Activated CD4-positive, alpha-beta T cell treated with anti-CD3 and anti-CD28 coated beads for 36 hours (primary cell): ENCODE data around the gene ETAA1. TPM values are rescaled to one million over a fixed set of nuclear protein-coding genes. Genes with fewer than 3 reads are reported as not detected.

Source experiments
- ATAC-seq: fragments of 200-7000 bp; cut with Tn5 transposase; one replicate; pipeline ENCODE4 v1.10.0; 2021; ENCODE audit warnings: mild to moderate bottlenecking, moderate library complexity
- CTCF ChIA-PET: fragments of 350-600 bp; sonication (Branson Sonifier 250); formaldehyde crosslinking; loops from one replicate; lab custom pipeline; 2021; ENCODE audit warnings: antibody characterized with exemption; lab: Charles Lee
- POLR2A ChIA-PET: fragments of 350-600 bp; sonication (Branson Sonifier 250); formaldehyde crosslinking; loops from one replicate; lab custom pipeline; 2021; ENCODE audit warnings: antibody characterized with exemption, inconsistent platforms; lab: Charles Lee
- DNase-seq: peaks from one replicate; pipeline ENCODE4 v3.0.0-alpha.2; 2020
- H3K27ac Mint-ChIP-seq: one replicate; pipeline ENCODE4 v1.8.0; 2021; ENCODE audit warnings: mixed read lengths
- H3K27me3 Mint-ChIP-seq: one replicate; pipeline ENCODE4 v1.8.0; 2021; ENCODE audit warnings: mixed read lengths
- H3K36me3 Mint-ChIP-seq: one replicate; pipeline ENCODE4 v1.8.0; 2021; ENCODE audit warnings: low read depth, mixed read lengths
- H3K4me1 Mint-ChIP-seq: one replicate; pipeline ENCODE4 v1.8.0; 2021; ENCODE audit warnings: mixed read lengths
- H3K4me3 Mint-ChIP-seq: one replicate; pipeline ENCODE4 v1.8.0; 2021; ENCODE audit warnings: mild to moderate bottlenecking, moderate library complexity, mixed read lengths
- H3K9me3 Mint-ChIP-seq: one replicate; pipeline ENCODE4 v1.8.0; 2021; ENCODE audit warnings: low read depth, mixed read lengths
- intact Hi-C, 2 experiments: fragments of 100-400 bp; cut with DNase I in 1 of 2; cut with micrococcal nuclease in 1 of 2; formaldehyde crosslinking; loops; one replicate each; pipeline versions ENCODE4 v1.14.2 to v1.15.1; 2022 to 2024; cut with DNase I, micrococcal nuclease
- total RNA-seq, 2 experiments: library from RNA; stranded (reverse); gene quantifications; one replicate each; pipeline ENCODE4 v1.2.3, GENCODE V29; 2021

Gene ETAA1
- total RNA-seq, 2 experiments from 2014 or later: 13.7 to 17.1 TPM

- H3K9me3 Mint-ChIP-seq: no peaks in the 10 kb centered on the region
- H3K27ac Mint-ChIP-seq: no peak overlapping the region
- POLR2A ChIA-PET: no interaction called here
- DNase-seq (no peak), ATAC-seq (no peak)
- intact Hi-C loops: no loop called here
- H3K4me1 Mint-ChIP-seq: no peaks in the 10 kb centered on the region
- H3K27me3 Mint-ChIP-seq: peaks cover 24% of the 10 kb centered on the region
- no peak overlapping the region for H3K4me3 Mint-ChIP-seq
- H3K36me3 Mint-ChIP-seq: no peaks in the 10 kb centered on the region
- CTCF ChIA-PET: no interaction called here
These were observed 41.2 kb downstream of the ETAA1 start for GRCh38 chr2:67438337-67438736.

GRCh38 chr2:67445652-67446268, 48.6 kb downstream of the ETAA1 start:
- Mint-ChIP-seq H3K4me3 (no peak overlapping the region), H3K36me3 (no peaks in the 10 kb centered on the region), H3K27ac (no peak overlapping the region), H3K4me1 (no peaks in the 10 kb centered on the region), H3K9me3 (no peaks in the 10 kb centered on the region), H3K27me3 (peaks cover 6% of the 10 kb centered on the region)
- DNase-seq (no peak), ATAC-seq (no peak)
- POLR2A ChIA-PET: no interaction called here
- CTCF ChIA-PET: no interaction called here
- intact Hi-C loops: no loop called here

DNA sequence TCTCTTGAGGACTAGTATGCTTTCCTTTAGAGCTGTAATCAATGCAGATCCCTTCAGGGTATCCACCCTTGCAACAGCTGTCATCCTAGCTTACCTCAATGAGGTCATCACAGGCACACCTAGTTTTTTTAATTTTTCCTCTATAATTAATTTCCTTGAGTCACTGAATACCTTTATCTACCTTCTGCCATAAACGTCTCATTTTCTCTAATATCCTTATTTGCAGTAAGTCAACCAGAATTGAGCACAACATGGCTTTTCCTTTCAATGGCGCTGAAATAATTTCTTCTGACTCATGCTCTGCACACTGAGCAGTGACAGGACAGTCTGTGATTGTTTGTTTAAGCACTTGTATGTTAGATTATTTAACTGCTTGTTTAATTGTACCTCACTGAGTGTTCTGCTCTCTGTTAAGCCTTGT, 49.4 kb downstream of the ETAA1 start:
- ChIA-PET POLR2A (no interaction called here), CTCF (no interaction called here)
- H3K27me3 Mint-ChIP-seq: peaks cover 5% of the 10 kb centered on the region
- ATAC-seq: no peak
- intact Hi-C loops: no loop called here
- H3K27ac Mint-ChIP-seq: no peak overlapping the region
- H3K36me3 Mint-ChIP-seq: no peaks in the 10 kb centered on the region
- DNase-seq: no peak
- H3K4me1 Mint-ChIP-seq: no peaks in the 10 kb centered on the region
- H3K9me3 Mint-ChIP-seq: no peaks in the 10 kb centered on the region
- no peak overlapping the region for H3K4me3 Mint-ChIP-seq

DNA sequence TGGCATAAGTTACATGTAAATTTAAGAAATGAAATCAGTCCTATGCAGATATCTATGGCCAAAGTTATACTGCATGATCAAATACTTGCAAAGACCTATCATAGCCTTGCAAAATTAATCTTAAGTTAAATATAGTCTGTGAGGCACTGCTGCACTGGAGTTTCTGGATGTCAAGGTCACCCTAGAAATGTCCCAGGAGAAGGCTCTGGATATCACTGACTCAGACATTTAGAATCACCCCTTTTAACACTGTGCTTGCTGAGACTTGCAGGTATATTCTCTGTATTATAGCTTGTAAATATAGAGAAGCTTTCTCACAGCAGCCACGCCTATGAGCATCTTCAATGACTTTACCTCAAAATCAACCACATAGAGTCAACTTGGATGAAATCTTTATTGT, 51.5 kb downstream of the ETAA1 start:
- ATAC-seq: no peak
- Mint-ChIP-seq H3K4me3 (no peak overlapping the region), H3K27me3 (peaks cover 6% of the 10 kb centered on the region), H3K9me3 (no peaks in the 10 kb centered on the region), H3K36me3 (no peaks in the 10 kb centered on the region), H3K27ac (no peak overlapping the region), H3K4me1 (no peaks in the 10 kb centered on the region)
- ChIA-PET POLR2A (no interaction called here), CTCF (no interaction called here)
- no peak for DNase-seq
- intact Hi-C loops: no loop called here

DNA sequence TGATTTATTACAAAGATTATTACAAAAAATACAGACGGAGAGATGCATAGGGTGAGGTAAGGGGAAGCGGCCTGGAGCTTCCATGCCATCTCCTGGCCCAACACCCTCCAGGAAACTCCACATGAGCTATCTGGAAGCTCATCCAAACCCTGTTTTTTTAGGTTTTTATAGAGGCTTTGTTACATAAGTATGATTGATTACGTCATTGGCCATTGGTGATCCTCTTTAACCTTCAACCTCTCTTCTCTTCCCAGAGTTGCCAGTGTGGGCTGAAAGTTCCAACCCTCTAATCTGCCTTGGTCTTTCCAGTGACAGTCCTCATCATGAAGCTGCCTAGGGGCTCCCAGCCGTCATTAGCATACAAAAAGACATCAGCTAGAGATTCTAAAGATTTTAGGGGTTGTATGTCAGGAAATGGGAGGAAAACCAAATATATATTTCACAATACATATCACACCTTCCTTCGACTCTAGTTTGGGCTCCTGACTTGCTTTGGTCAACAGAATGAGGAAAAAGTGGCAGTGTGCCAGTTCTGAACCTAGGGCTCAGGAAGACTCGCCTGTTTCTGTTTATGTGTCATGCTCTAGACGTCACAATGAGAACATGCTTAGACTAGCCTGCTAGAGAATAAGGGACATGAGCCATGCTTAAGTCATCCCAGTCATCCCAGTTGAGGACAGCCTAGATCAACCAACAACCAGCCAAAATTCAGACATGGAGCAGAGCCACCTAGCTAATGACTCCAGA, 54.1 kb downstream of the ETAA1 start:
- Mint-ChIP-seq H3K36me3 (no peaks in the 10 kb centered on the region), H3K27me3 (peaks cover 11% of the 10 kb centered on the region), H3K4me3 (no peak overlapping the region), H3K4me1 (no peaks in the 10 kb centered on the region), H3K9me3 (no peaks in the 10 kb centered on the region), H3K27ac (no peak overlapping the region)
- no peak for ATAC-seq
- POLR2A ChIA-PET: no interaction called here
- DNase-seq: no peak
- intact Hi-C loops: no loop called here
- CTCF ChIA-PET: no interaction called here

- ChIA-PET CTCF (interaction anchor here (0.6 kb wide), 1 partner anchor 442 kb away, joined by 3 read pairs; no protein-coding TSS in a partner anchor), POLR2A (no interaction called here)
- Mint-ChIP-seq H3K36me3 (no peaks in the 10 kb centered on the region), H3K27ac (no peak overlapping the region), H3K9me3 (no peaks in the 10 kb centered on the region), H3K4me1 (no peaks in the 10 kb centered on the region), H3K27me3 (peaks cover 12% of the 10 kb centered on the region), H3K4me3 (no peak overlapping the region)
- intact Hi-C loops: no loop called here
- DNase-seq (no peak), ATAC-seq (no peak)
These were observed 56.2 kb downstream of the ETAA1 start for GRCh38 chr2:67453310-67453709.

DNA sequence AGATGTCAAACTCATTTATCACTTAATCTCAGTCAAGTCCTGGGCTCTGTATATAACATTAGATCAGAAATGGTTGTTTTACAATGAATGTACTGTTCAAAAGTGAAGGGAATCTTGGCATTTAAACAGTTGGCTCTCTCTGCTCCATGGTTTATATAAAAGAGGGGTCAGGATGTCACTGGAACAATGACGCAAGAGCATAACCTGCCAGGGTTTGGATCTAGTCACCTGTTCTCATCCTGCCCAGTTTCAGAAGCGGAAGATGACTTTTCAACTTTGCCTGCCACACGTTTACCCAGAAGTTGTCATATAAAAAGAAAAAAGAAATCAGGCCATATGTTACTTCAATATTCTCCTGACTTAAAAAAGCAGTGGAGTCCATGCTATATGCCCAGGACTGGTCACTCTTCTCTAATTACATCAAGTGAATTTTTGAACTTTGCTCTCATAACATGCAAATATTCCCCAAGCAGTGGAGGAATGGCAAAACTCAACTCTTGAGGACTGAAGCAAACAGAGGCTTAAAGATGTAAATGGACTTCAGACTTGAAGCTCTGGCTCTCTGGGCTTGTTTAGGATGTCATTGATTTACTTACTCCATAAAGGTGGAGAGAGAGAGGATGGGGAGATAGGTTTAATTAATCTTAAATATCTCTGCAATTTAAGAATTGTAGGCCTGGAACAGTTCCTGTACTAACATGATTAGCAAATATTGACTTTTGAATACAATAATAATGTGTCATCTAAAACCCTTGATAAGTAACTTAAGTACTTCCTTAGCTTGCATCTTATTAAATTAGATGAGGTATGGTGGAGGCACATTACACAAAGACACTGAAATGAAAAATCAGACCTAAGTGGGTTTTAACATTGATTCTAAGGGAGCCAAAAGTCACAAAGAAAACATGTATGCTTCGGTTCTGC, 58.3 kb downstream of the ETAA1 start:
- H3K4me1 Mint-ChIP-seq: no peaks in the 10 kb centered on the region
- no peak overlapping the region for H3K4me3 Mint-ChIP-seq
- H3K9me3 Mint-ChIP-seq: no peaks in the 10 kb centered on the region
- ATAC-seq (no peak), DNase-seq (no peak)
- H3K36me3 Mint-ChIP-seq: no peaks in the 10 kb centered on the region
- H3K27me3 Mint-ChIP-seq: peaks cover 12% of the 10 kb centered on the region
- POLR2A ChIA-PET: no interaction called here
- intact Hi-C loops: no loop called here
- H3K27ac Mint-ChIP-seq: no peak overlapping the region
- CTCF ChIA-PET: no interaction called here

GRCh38 chr2:67456428-67456827, 59.3 kb downstream of the ETAA1 start:
- intact Hi-C loops: no loop called here
- CTCF ChIA-PET: no interaction called here
- DNase-seq (no peak), ATAC-seq (no peak)
- no peak overlapping the region for H3K4me3 Mint-ChIP-seq
- peaks cover 12% of the 10 kb centered on the region for H3K27me3 Mint-ChIP-seq
- H3K27ac Mint-ChIP-seq: no peak overlapping the region
- H3K4me1 Mint-ChIP-seq: no peaks in the 10 kb centered on the region
- H3K9me3 Mint-ChIP-seq: no peaks in the 10 kb centered on the region
- no peaks in the 10 kb centered on the region for H3K36me3 Mint-ChIP-seq
- POLR2A ChIA-PET: no interaction called here

DNA sequence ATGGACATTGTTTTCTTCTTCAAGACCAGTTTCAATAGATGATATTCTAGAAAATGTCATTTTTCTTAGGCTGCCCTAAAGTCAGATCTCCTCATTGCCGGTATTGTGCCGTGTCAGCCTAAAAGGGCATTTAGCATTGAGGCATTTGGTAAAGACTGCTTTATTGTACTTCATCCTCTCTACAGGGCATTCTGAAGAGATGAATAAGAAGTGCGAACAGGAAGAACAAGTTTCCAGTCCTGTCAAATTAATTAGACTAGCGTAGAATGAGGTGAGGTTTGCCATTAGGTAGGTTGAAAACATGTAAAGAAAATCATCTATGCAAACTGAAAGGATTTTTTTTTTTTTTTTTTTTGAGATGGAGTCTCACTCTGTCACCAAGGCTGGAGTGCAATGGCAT, 60.6 kb downstream of the ETAA1 start:
- intact Hi-C loops: no loop called here
- Mint-ChIP-seq H3K27ac (no peak overlapping the region), H3K36me3 (no peaks in the 10 kb centered on the region), H3K4me1 (no peaks in the 10 kb centered on the region), H3K27me3 (peaks cover 10% of the 10 kb centered on the region), H3K4me3 (no peak overlapping the region), H3K9me3 (no peaks in the 10 kb centered on the region)
- DNase-seq (no peak), ATAC-seq (no peak)
- CTCF ChIA-PET: interaction anchor here (0.7 kb wide), 1 partner anchor 12 kb away, joined by 3 read pairs; no protein-coding TSS in a partner anchor
- POLR2A ChIA-PET: no interaction called here

DNA sequence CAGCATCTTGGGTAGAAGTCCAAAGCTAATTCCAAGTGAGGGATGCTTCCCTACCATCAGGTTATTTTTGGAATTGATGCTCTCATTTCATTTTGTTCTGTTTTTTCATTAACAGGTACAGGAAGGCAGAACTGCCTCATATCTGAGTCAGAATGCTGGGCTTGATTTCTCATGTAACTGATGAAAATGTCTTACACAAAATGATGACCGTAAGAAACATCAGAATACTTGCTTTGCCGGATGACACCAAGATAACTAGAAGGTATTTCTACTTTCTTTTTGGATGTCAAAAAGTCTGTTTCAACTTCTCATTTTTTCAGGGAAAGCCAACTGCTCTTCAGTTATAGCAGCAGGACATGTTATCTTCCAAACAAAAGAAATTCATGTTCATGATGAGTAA, 62.6 kb downstream of the ETAA1 start:
- ChIA-PET CTCF (no interaction called here), POLR2A (no interaction called here)
- no peak for ATAC-seq
- no peak for DNase-seq
- Mint-ChIP-seq H3K27me3 (peaks cover 10% of the 10 kb centered on the region), H3K36me3 (no peaks in the 10 kb centered on the region), H3K4me1 (no peaks in the 10 kb centered on the region), H3K4me3 (no peak overlapping the region), H3K9me3 (no peaks in the 10 kb centered on the region), H3K27ac (no peak overlapping the region)
- intact Hi-C loops: no loop called here
